GM23338 (cell line): ENCODE results near the gene CNGB1. TPM values are rescaled to one million over a fixed set of nuclear protein-coding genes. Genes with fewer than 3 reads are reported as not detected.

ENCODE experiments used
- ATAC-seq: fragments of 200-7000 bp; cut with Tn5 transposase; 3 replicates; pipeline ENCODE4 v1.9.1; 2020
- DNase-seq: peaks from one replicate; pipeline ENCODE4 v3.0.0-alpha.2; 2015; ENCODE audit warnings: low spot score
- H2AFZ ChIP-seq: fragments of 200-600 bp; sonication (generic); 2 replicates; pipeline ENCODE4 v1.8.0; 2016; ENCODE audit warnings: antibody characterized with exemption, mild to moderate bottlenecking, moderate library complexity
- H3F3A ChIP-seq: fragments of 200-600 bp; sonication (generic); replicated peaks from 2 replicates; pipeline ENCODE4 v1.8.0; 2017; ENCODE audit warnings: antibody characterized with exemption, mixed run types, low read depth
- H3K27ac ChIP-seq: fragments of 200-600 bp; sonication (generic); 2 replicates; pipeline ENCODE4 v1.6.1; 2016; ENCODE audit warnings: low read depth
- H3K27me3 ChIP-seq: fragments of 200-600 bp; sonication (generic); 2 replicates; pipeline ENCODE4 v1.8.0; 2016; ENCODE audit warnings: mild to moderate bottlenecking, mixed run types, moderate library complexity; ENCODE audit not compliant: insufficient read depth
- H3K36me3 ChIP-seq: fragments of 200-600 bp; sonication (generic); 2 replicates; pipeline ENCODE4 v1.8.0; 2016; ENCODE audit warnings: mild to moderate bottlenecking; ENCODE audit not compliant: insufficient read depth
- H3K4me1 ChIP-seq: fragments of 200-600 bp; sonication (generic); 2 replicates; pipeline ENCODE4 v1.8.0; 2016; ENCODE audit warnings: mild to moderate bottlenecking, moderate library complexity; ENCODE audit not compliant: insufficient read depth
- H3K4me2 ChIP-seq: fragments of 200-600 bp; sonication (generic); 2 replicates; pipeline ENCODE4 v1.7.1; 2017; ENCODE audit warnings: mixed run types
- H3K4me3 ChIP-seq: fragments of 200-600 bp; sonication (generic); 2 replicates; pipeline ENCODE4 v1.6.1; 2016; ENCODE audit warnings: mixed run types
- H3K79me2 ChIP-seq: fragments of 200-600 bp; sonication (generic); replicated peaks from 2 replicates; pipeline ENCODE4 v1.8.0; 2017; ENCODE audit warnings: mild to moderate bottlenecking; ENCODE audit not compliant: insufficient read depth
- H3K9me2 ChIP-seq: fragments of 200-600 bp; sonication (generic); 2 replicates; pipeline ENCODE4 v1.8.0; 2017; ENCODE audit not compliant: insufficient read depth
- H4K20me1 ChIP-seq: fragments of 200-600 bp; sonication (generic); replicated peaks from 2 replicates; pipeline ENCODE4 v1.8.0; 2017; ENCODE audit warnings: mild to moderate bottlenecking; ENCODE audit not compliant: insufficient read depth
- H3K27ac Mint-ChIP-seq: 2 replicates; pipeline ENCODE4 v1.8.0; 2020; ENCODE audit warnings: inconsistent platforms, mild to moderate bottlenecking, moderate library complexity, mixed read lengths
- H3K27me3 Mint-ChIP-seq: 3 replicates; pipeline ENCODE4 v1.8.0; 2022; ENCODE audit warnings: low read depth, mild to moderate bottlenecking, moderate library complexity, mixed read lengths, inconsistent platforms; ENCODE audit not compliant: insufficient read depth, poor library complexity
- H3K36me3 Mint-ChIP-seq: 3 replicates; pipeline ENCODE4 v1.8.0; 2021; ENCODE audit warnings: low read depth, mild to moderate bottlenecking, inconsistent platforms, moderate library complexity, mixed read lengths
- H3K4me1 Mint-ChIP-seq: 3 replicates; pipeline ENCODE4 v1.8.0; 2020; ENCODE audit warnings: mild to moderate bottlenecking, inconsistent platforms, mixed read lengths
- H3K4me3 Mint-ChIP-seq: 3 replicates; pipeline ENCODE4 v1.8.0; 2021; ENCODE audit warnings: moderate library complexity, mild to moderate bottlenecking, inconsistent platforms, mixed read lengths
- H3K9me3 Mint-ChIP-seq: 3 replicates; pipeline ENCODE4 v1.8.0; 2020; ENCODE audit warnings: moderate library complexity, mild to moderate bottlenecking, inconsistent platforms, mixed read lengths
- EZH2 ChIP-seq: fragments of 200-600 bp; sonication (generic); IDR thresholded peaks from one replicate; pipeline ENCODE4 v1.8.0; 2017; ENCODE audit warnings: antibody characterized with exemption, mild to moderate bottlenecking, low read depth; ENCODE audit not compliant: unreplicated experiment
- POLR2AphosphoS5 ChIP-seq: IDR thresholded peaks from 2 replicates; pipeline ENCODE4 v1.6.1; 2016; ENCODE audit warnings: antibody characterized with exemption, low read depth
- ZNF331 ChIP-seq: fragments of 250-450 bp; sonication (Bioruptor Pico); IDR thresholded peaks from 2 replicates; pipeline ENCODE4 v1.5.0; 2020; ENCODE audit warnings: low read depth, mild to moderate bottlenecking, moderate library complexity
- polyA plus RNA-seq: library from polyadenylated mRNA; unstranded; fragments of >200 nt; fragmentation: Nextera tagmentation; extraction: Ambion mirVana; gene quantifications from 2 replicates; pipeline ENCODE4 v1.2.1, GENCODE V29; 2016
- total RNA-seq: library from RNA; depleted of rRNA; stranded (reverse); fragments of >200 nt; shearing (Covaris generic); gene quantifications from 2 replicates; pipeline ENCODE4 v1.2.3, GENCODE V29; 2014
- TF ChIP-seq, protein P1 (sequence below): IDR thresholded peaks from one replicate; pipeline ENCODE4 v1.6.1; 2018; ENCODE audit warnings: antibody characterized with exemption; ENCODE audit not compliant: unreplicated experiment

Gene CNGB1
- total and polyA plus RNA-seq, 2 experiments from 2014 or later = not detected

GRCh38 chr16:57985204-57986181 lies 14.6 kb upstream of the CNGB1 start:
- Histone ChIP-seq H2AFZ (peak overlapping the region; percentile 97), H3K4me3 (peak overlapping the region; percentile 91), H3K9me2 (no peaks in the 10 kb centered on the region), H3K4me2 (peak overlapping the region; percentile 97), H3K4me1 (peaks cover 6% of the 10 kb centered on the region; the same call in 1 of the 2 replicates), H3F3A (no peaks in the 10 kb centered on the region), H4K20me1 (no peaks in the 10 kb centered on the region), H3K36me3 (no peaks in the 10 kb centered on the region), H3K79me2 (no peaks in the 10 kb centered on the region), H3K27me3 (peaks cover 39% of the 10 kb centered on the region), H3K27ac (no peak overlapping the region)
- H3K27me3 Mint-ChIP-seq = peaks cover 32% of the 10 kb centered on the region
- H3K27ac Mint-ChIP-seq = no peak overlapping the region
- H3K9me3 Mint-ChIP-seq = no peaks in the 10 kb centered on the region
- peak; percentile 47 for TF ChIP-seq EZH2
- TF ChIP-seq, protein P1, sequence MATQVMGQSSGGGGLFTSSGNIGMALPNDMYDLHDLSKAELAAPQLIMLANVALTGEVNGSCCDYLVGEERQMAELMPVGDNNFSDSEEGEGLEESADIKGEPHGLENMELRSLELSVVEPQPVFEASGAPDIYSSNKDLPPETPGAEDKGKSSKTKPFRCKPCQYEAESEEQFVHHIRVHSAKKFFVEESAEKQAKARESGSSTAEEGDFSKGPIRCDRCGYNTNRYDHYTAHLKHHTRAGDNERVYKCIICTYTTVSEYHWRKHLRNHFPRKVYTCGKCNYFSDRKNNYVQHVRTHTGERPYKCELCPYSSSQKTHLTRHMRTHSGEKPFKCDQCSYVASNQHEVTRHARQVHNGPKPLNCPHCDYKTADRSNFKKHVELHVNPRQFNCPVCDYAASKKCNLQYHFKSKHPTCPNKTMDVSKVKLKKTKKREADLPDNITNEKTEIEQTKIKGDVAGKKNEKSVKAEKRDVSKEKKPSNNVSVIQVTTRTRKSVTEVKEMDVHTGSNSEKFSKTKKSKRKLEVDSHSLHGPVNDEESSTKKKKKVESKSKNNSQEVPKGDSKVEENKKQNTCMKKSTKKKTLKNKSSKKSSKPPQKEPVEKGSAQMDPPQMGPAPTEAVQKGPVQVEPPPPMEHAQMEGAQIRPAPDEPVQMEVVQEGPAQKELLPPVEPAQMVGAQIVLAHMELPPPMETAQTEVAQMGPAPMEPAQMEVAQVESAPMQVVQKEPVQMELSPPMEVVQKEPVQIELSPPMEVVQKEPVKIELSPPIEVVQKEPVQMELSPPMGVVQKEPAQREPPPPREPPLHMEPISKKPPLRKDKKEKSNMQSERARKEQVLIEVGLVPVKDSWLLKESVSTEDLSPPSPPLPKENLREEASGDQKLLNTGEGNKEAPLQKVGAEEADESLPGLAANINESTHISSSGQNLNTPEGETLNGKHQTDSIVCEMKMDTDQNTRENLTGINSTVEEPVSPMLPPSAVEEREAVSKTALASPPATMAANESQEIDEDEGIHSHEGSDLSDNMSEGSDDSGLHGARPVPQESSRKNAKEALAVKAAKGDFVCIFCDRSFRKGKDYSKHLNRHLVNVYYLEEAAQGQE = no peak
- peaks cover 9% of the 10 kb centered on the region; the same call in 2 of the 3 replicates for H3K4me1 Mint-ChIP-seq
- H3K36me3 Mint-ChIP-seq = no peaks in the 10 kb centered on the region
- ATAC-seq (peak; percentile 68), DNase-seq (peak; percentile 58)
- H3K4me3 Mint-ChIP-seq = peak overlapping the region; percentile 90

DNA sequence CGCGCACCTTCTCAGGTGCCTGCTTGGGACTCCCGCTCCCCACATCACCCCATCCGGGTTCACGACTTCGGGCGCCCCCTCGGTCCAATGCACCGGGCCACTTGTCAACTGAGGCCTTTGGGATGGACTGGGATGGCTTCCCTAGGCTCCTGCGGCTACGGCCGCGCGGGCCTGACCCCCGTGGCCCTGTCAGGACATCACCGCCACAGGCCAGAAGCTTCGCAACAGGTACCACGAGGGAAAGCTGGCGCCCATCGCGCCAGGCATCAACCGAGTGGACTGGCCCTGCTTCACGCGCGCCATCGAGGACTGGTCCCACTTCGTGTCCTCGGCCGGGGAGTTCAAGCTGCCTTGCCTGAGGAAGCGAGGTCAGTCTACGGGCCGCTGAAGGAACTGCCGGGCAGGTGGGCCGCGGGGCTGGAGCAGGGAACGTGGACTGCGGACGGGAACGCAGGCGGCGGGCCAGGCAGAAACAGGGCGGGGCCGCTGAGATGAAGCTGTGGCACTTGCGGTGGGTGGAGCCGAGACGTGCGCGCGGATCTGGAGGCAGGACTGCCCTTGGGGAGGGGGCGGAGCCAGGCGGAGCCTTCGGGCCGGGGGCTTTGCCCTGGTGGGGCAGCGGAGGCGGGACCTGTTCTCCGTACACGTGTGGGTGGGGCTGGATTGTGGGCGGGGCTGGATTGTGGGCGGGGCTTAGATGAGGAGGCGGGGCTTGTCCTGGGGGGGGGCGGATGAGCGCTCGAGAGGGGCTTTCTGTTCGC lies 13.7 kb upstream of the CNGB1 start:
- no peak overlapping the region for H3K27ac Mint-ChIP-seq
- peaks cover 6% of the 10 kb centered on the region; the same call in 1 of the 2 replicates for H3K4me1 ChIP-seq
- peaks cover 29% of the 10 kb centered on the region for H3K27me3 Mint-ChIP-seq
- no peaks in the 10 kb centered on the region for H3K9me2 ChIP-seq
- peak overlapping the region; percentile 90 for H3K4me3 Mint-ChIP-seq
- peaks cover 9% of the 10 kb centered on the region; the same call in 2 of the 3 replicates for H3K4me1 Mint-ChIP-seq
- H3K36me3 Mint-ChIP-seq = no peaks in the 10 kb centered on the region
- H4K20me1 ChIP-seq = no peaks in the 10 kb centered on the region
- H3K9me3 Mint-ChIP-seq = no peaks in the 10 kb centered on the region
- no peaks in the 10 kb centered on the region for H3F3A ChIP-seq
- no peaks in the 10 kb centered on the region for H3K79me2 ChIP-seq
- H3K27me3 ChIP-seq = peaks cover 39% of the 10 kb centered on the region
- ATAC-seq (peak; percentile 89), DNase-seq (peak; percentile 98)
- peak overlapping the region; percentile 100 for H2AFZ ChIP-seq
- TF ChIP-seq POLR2AphosphoS5 (peak; percentile 57; the same call in 1 of the 2 replicates), ZNF331 (CRISPR knock-in tag) (no peak)
- no peaks in the 10 kb centered on the region for H3K36me3 ChIP-seq
- peak overlapping the region; percentile 91 for H3K4me3 ChIP-seq
- H3K27ac ChIP-seq = no peak overlapping the region
- H3K4me2 ChIP-seq = peak overlapping the region; percentile 98
